ENCODE results near the gene TNFRSF9. TPM values are rescaled to one million over a fixed set of nuclear protein-coding genes. Genes with fewer than 3 reads are reported as not detected.

Gene TNFRSF9
- total RNA-seq, 1 donor from 2014 or later: not detected

Other genes with a start within 250 kb of the TNFRSF9 start
- gene VAMP3, start 169.5 kb downstream of the TNFRSF9 start, total RNA-seq: 79.1 TPM
- gene PER3, start 156.5 kb downstream of the TNFRSF9 start, total RNA-seq: 8.1 TPM
- not detected for gene UTS2, start 87.8 kb downstream of the TNFRSF9 start, total RNA-seq
- gene PARK7, start 20.9 kb upstream of the TNFRSF9 start, total RNA-seq: 103 TPM
- gene ERRFI1, start 85.5 kb upstream of the TNFRSF9 start, total RNA-seq: 59.7 TPM